Adipocyte (in vitro differentiated cells): ENCODE data around the gene SHROOM3.
"Not testable (repeated sequence)": the region's sequence is repeated elsewhere in the genome, so short reads cannot be mapped to it uniquely, and the experiment has no call there.

Source experiments
- DNase-seq: peaks from one replicate; pipeline ENCODE4 v3.0.0-alpha.2; 2015; ENCODE audit warnings: low read depth
- H3K27me3 ChIP-seq: replicated peaks from 2 replicates; pipeline ENCODE4 v1.7.0; 2013; ENCODE audit warnings: mild to moderate bottlenecking, low read length, moderate library complexity; ENCODE audit not compliant: control insufficient read depth, insufficient read depth
- H3K36me3 ChIP-seq: 2 replicates; pipeline ENCODE4 v1.7.0; 2013; ENCODE audit warnings: low read length, mild to moderate bottlenecking, moderate library complexity; ENCODE audit not compliant: control insufficient read depth, insufficient read depth, severe bottlenecking
- H3K4me1 ChIP-seq: 2 replicates; pipeline ENCODE4 v1.7.0; 2013; ENCODE audit warnings: mild to moderate bottlenecking, low read length, moderate library complexity; ENCODE audit not compliant: control insufficient read depth, insufficient read depth
- H3K4me3 ChIP-seq: 2 replicates; pipeline ENCODE4 v1.7.0; 2013; ENCODE audit warnings: mild to moderate bottlenecking, low read length, moderate library complexity
- H3K9ac ChIP-seq: 2 replicates; pipeline ENCODE4 v1.7.0; 2013; ENCODE audit warnings: mild to moderate bottlenecking, low read length, moderate library complexity
- H3K9me3 ChIP-seq: 2 replicates; pipeline ENCODE4 v1.7.0; 2013; ENCODE audit warnings: mild to moderate bottlenecking, low read length, moderate library complexity; ENCODE audit not compliant: control insufficient read depth

The SHROOM3 gene

GRCh38 chr4:76606645-76607265 is 171.7 kb downstream of the SHROOM3 start:
- Histone ChIP-seq H3K4me3 (no peak overlapping the region), H3K36me3 (no peaks in the 10 kb centered on the region), H3K9ac (no peak overlapping the region), H3K9me3 (no peaks in the 10 kb centered on the region), H3K4me1 (peaks cover 22% of the 10 kb centered on the region), H3K27me3 (no peaks in the 10 kb centered on the region)
- DNase-seq, result no peak

GRCh38 chr4:76607266-76607799 is 172.3 kb downstream of the SHROOM3 start:
- DNase-seq, result peak; percentile 78
- peak overlapping the region; percentile 6 for H3K9ac ChIP-seq
- H3K4me1 ChIP-seq, result peaks cover 21% of the 10 kb centered on the region
- no peaks in the 10 kb centered on the region for H3K9me3 ChIP-seq
- no peaks in the 10 kb centered on the region for H3K27me3 ChIP-seq
- no peaks in the 10 kb centered on the region for H3K36me3 ChIP-seq
- H3K4me3 ChIP-seq, result no peak overlapping the region

DNA sequence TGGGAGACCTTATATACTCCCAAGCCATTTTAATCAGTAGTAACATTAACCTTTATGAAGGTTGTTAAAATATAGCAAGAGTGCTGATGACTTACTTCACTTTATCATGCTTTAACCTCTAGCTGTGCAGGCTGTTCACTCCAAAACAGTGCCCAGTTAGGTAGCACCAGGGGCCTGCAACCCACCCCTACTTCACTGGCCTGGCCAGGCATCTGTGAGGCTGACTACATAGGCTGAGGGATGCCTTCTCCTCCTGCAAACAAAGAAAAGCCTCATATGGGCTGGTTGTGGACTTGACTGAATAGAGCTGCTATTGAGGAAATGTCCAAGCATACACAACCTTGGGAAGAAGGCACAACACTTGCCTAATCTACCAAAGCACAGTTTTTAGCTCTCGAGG is 172.8 kb downstream of the SHROOM3 start:
- Histone ChIP-seq H3K9me3 (no peaks in the 10 kb centered on the region), H3K36me3 (no peaks in the 10 kb centered on the region), H3K27me3 (no peaks in the 10 kb centered on the region), H3K4me1 (peaks cover 21% of the 10 kb centered on the region), H3K4me3 (no peak overlapping the region), H3K9ac (no peak overlapping the region)
- DNase-seq, result no peak

DNA sequence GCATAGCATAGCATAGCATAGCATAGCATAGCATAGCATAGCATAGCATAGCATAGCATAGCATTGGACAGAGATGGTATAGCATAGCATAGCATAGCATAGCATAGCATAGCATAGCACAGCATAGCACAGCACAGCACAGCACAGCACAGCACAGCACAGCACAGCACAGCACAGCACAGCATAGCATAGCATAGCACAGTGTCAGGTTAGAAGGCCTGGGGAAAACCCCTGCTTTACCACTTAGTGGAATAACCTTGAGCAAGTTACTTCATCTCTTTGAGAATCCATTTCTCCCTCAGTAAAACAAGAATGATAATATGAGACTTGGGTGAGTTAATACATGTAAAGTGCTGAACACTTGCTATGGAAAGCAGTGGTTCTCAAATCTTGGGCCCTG is 173.5 kb downstream of the SHROOM3 start:
- H3K4me1 ChIP-seq, result peaks cover 21% of the 10 kb centered on the region
- not testable (repeated sequence) for H3K27me3 ChIP-seq, H3K4me3 ChIP-seq, H3K36me3 ChIP-seq, DNase-seq, H3K9me3 ChIP-seq, H3K9ac ChIP-seq

- peak; percentile 30 for DNase-seq
- H3K9me3 ChIP-seq, result no peaks in the 10 kb centered on the region
- H3K4me1 ChIP-seq, result peaks cover 27% of the 10 kb centered on the region
- H3K4me3 ChIP-seq, result no peak overlapping the region
- H3K9ac ChIP-seq, result peak overlapping the region; percentile 38
- H3K27me3 ChIP-seq, result no peaks in the 10 kb centered on the region
- H3K36me3 ChIP-seq, result no peaks in the 10 kb centered on the region
These were observed 175.9 kb downstream of the SHROOM3 start for GRCh38 chr4:76610751-76611547.

- Histone ChIP-seq H3K9me3 (no peaks in the 10 kb centered on the region), H3K36me3 (no peaks in the 10 kb centered on the region), H3K27me3 (no peaks in the 10 kb centered on the region), H3K4me1 (peaks cover 28% of the 10 kb centered on the region), H3K9ac (peak overlapping the region; percentile 38), H3K4me3 (no peak overlapping the region)
- DNase-seq, result peak; percentile 56
These were observed 176.7 kb downstream of the SHROOM3 start for GRCh38 chr4:76611616-76612207.

GRCh38 chr4:76614589-76614988 is 179.6 kb downstream of the SHROOM3 start:
- no peaks in the 10 kb centered on the region for H3K36me3 ChIP-seq
- no peaks in the 10 kb centered on the region for H3K27me3 ChIP-seq
- DNase-seq, result peak; percentile 80
- no peaks in the 10 kb centered on the region for H3K9me3 ChIP-seq
- H3K4me1 ChIP-seq, result peaks cover 22% of the 10 kb centered on the region
- H3K9ac ChIP-seq, result no peak overlapping the region
- no peak overlapping the region for H3K4me3 ChIP-seq

- H3K9ac ChIP-seq, result no peak overlapping the region
- no peaks in the 10 kb centered on the region for H3K36me3 ChIP-seq
- no peak for DNase-seq
- no peaks in the 10 kb centered on the region for H3K27me3 ChIP-seq
- peaks cover 16% of the 10 kb centered on the region for H3K4me1 ChIP-seq
- no peaks in the 10 kb centered on the region for H3K9me3 ChIP-seq
- no peak overlapping the region for H3K4me3 ChIP-seq
These were observed 181.0 kb downstream of the SHROOM3 start for GRCh38 chr4:76615999-76616398.

- Histone ChIP-seq H3K9me3 (no peaks in the 10 kb centered on the region), H3K4me1 (peaks cover 11% of the 10 kb centered on the region), H3K4me3 (no peak overlapping the region), H3K27me3 (no peaks in the 10 kb centered on the region), H3K36me3 (no peaks in the 10 kb centered on the region), H3K9ac (no peak overlapping the region)
- no peak for DNase-seq
These were observed 181.5 kb downstream of the SHROOM3 start for GRCh38 chr4:76616526-76616925.

GRCh38 chr4:76620723-76621468 is 185.9 kb downstream of the SHROOM3 start:
- Histone ChIP-seq H3K4me1 (peaks cover 26% of the 10 kb centered on the region), H3K9me3 (no peaks in the 10 kb centered on the region), H3K27me3 (no peaks in the 10 kb centered on the region), H3K9ac (no peak overlapping the region), H3K4me3 (no peak overlapping the region), H3K36me3 (no peaks in the 10 kb centered on the region)
- DNase-seq, result no peak

DNA sequence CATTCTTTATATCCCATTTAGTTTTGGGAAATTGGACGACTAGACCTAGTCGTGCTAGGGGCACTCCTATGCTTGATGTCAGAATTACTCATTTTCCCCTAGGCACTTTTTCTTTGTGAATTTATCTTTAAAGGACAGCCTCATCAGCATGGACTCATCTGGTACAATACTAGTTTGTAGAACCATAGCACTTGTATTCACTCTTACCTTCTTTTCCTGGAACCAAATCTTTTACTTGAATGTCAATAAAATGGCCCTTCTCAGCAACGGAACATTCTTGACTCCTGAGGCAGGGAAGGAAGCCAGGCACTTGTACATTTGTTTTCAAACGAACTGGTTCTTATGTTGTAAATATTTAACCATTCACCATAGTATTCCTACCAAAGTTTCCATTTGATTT is 187.1 kb downstream of the SHROOM3 start:
- H3K4me3 ChIP-seq, result no peak overlapping the region
- peaks cover 22% of the 10 kb centered on the region for H3K4me1 ChIP-seq
- H3K27me3 ChIP-seq, result no peaks in the 10 kb centered on the region
- H3K36me3 ChIP-seq, result no peaks in the 10 kb centered on the region
- H3K9ac ChIP-seq, result no peak overlapping the region
- no peaks in the 10 kb centered on the region for H3K9me3 ChIP-seq
- DNase-seq, result peak; percentile 37
